HepG2 (cell line): Measurements from ENCODE around the gene NFE2L2. TPM values are rescaled to one million over a fixed set of nuclear protein-coding genes. Genes with fewer than 3 reads are reported as not detected.

Experiments
- CEBPG ChIP-seq: IDR thresholded peaks from 2 replicates; pipeline ENCODE4 v1.6.1; 2016
- GPBP1L1 ChIP-seq: sonication (generic); formaldehyde crosslinking; IDR thresholded peaks from 2 replicates; pipeline ENCODE4 v1.5.0; 2020; ENCODE audit warnings: mild to moderate bottlenecking, missing genetic modification reagents
- ISX ChIP-seq: sonication (generic); formaldehyde crosslinking; conservative IDR thresholded peaks from 2 replicates; pipeline ENCODE4 v1.5.0; 2020; ENCODE audit warnings: missing genetic modification reagents
- KAT7 ChIP-seq: IDR thresholded peaks from 2 replicates; pipeline ENCODE4 v1.6.1; 2018; ENCODE audit warnings: borderline replicate concordance, missing compliant biosample characterization
- RBAK ChIP-seq: sonication (generic); formaldehyde crosslinking; IDR thresholded peaks from 2 replicates; pipeline ENCODE4 v1.5.1; 2020; ENCODE audit warnings: mild to moderate bottlenecking, missing genetic modification reagents
- THAP7 ChIP-seq: sonication (generic); formaldehyde crosslinking; IDR thresholded peaks from 2 replicates; pipeline ENCODE4 v1.8.1; 2023; ENCODE audit warnings: mild to moderate bottlenecking, missing genetic modification reagents
- ZFP82 ChIP-seq: sonication (generic); formaldehyde crosslinking; IDR thresholded peaks from 2 replicates; pipeline ENCODE4 v1.5.1; 2020; ENCODE audit warnings: mild to moderate bottlenecking, missing genetic modification reagents, borderline replicate concordance
- ZNF629 ChIP-seq: sonication (generic); formaldehyde crosslinking; conservative IDR thresholded peaks from 2 replicates; pipeline ENCODE4 v1.5.0; 2020; ENCODE audit warnings: missing genetic modification reagents
- ZNF816 ChIP-seq: sonication (generic); formaldehyde crosslinking; IDR thresholded peaks from 2 replicates; pipeline ENCODE4 v1.8.0; 2022; ENCODE audit warnings: missing genetic modification reagents, mild to moderate bottlenecking, borderline replicate concordance
- polyA plus RNA-seq, 8 experiments: library from polyadenylated mRNA; depleted of rRNA in 3 of 8; stranded (reverse) in 7 of 8; unstranded in 1 of 8; fragments of >200 nt; fragmentation: Illumina TruSeq in 4 of 8; extraction: Trizol in 4 of 8; gene quantifications; 2 replicates each; pipeline versions ENCODE4 v1.2.1 to v1.2.3, GENCODE V29; 2011 to 2016; ENCODE audit warnings: low read depth in 4 of 8, missing spikeins in 1 of 8, mixed read lengths in 1 of 8; ENCODE audit not compliant: insufficient read depth in 1 of 8
- total RNA-seq, 5 experiments: library from RNA; depleted of rRNA; stranded (reverse); fragments of >200 nt; fragmentation: Illumina TruSeq; extraction: Trizol; gene quantifications; 2 replicates each; pipeline ENCODE4 v1.2.3, GENCODE V29; 2016; ENCODE audit warnings: low read depth in 1 of 5
- TF ChIP-seq, protein P1 (sequence below): sonication (generic); formaldehyde crosslinking; conservative IDR thresholded peaks from 2 replicates; pipeline ENCODE4 v1.5.0; 2020; ENCODE audit warnings: missing genetic modification reagents
- TF ChIP-seq, protein P2 (sequence below): sonication (generic); formaldehyde crosslinking; IDR thresholded peaks from 2 replicates; pipeline ENCODE4 v1.4.0; 2020; ENCODE audit warnings: missing genetic modification reagents
- TF ChIP-seq, protein P3 (sequence below): sonication (generic); formaldehyde crosslinking; IDR thresholded peaks from 2 replicates; pipeline ENCODE4 v1.4.0; 2020; ENCODE audit warnings: low read depth, missing genetic modification reagents
- TF ChIP-seq, protein P4 (sequence below): sonication (generic); formaldehyde crosslinking; IDR thresholded peaks from 2 replicates; pipeline ENCODE4 v1.8.1; 2023; ENCODE audit warnings: mild to moderate bottlenecking, missing genetic modification reagents

Gene NFE2L2
- total and polyA plus RNA-seq, 2 of the 13 experiments (the other 11 are each of a cell fraction or from before 2014, with no cell fraction given), result 84.6 to 215 TPM

DNA sequence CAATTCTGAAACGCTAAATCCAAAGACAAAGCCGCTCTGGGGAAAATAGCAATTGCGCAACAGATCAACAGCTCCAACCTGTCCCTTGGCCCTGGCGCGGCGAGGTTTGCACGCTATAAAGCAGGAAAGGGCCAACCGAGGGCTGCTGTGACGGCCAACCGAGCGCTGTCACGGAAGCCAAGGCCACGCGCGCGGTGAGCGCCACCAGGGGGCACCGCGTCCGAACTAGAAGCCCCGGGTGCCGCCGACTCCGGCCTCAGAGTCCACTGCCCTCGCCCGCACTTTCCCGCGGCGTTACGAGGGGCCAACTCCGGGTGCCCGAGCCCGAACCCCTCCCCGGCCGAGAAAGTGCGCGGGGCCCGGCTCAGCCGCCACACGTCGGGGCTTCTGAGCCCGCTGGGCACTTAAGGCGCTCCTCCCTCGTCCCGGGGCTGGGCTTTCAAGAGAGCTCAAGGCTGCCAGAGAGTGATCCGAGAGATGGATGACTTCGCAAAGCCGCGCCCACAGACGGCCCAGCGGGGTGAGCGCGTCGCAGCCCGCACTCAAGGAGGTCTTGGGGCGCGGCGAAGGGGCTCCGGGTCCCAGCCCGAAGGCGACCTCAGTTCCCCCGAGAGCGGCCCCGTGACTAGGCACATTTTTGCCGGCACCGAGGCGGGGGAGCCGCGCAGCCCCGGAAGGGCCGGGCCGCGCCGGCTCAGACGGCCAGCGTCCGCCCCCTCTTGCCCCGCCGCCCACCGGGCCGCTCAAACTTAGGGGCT lies 897 bp downstream of the NFE2L2 start (continued):
- TF ChIP-seq, protein P1, sequence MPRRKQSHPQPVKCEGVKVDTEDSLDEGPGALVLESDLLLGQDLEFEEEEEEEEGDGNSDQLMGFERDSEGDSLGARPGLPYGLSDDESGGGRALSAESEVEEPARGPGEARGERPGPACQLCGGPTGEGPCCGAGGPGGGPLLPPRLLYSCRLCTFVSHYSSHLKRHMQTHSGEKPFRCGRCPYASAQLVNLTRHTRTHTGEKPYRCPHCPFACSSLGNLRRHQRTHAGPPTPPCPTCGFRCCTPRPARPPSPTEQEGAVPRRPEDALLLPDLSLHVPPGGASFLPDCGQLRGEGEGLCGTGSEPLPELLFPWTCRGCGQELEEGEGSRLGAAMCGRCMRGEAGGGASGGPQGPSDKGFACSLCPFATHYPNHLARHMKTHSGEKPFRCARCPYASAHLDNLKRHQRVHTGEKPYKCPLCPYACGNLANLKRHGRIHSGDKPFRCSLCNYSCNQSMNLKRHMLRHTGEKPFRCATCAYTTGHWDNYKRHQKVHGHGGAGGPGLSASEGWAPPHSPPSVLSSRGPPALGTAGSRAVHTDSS, result no peak
- peak; percentile 73; the same call in 1 of the 2 replicates for TF ChIP-seq ZNF816 (CRISPR knock-in tag)
- peak; percentile 100 for TF ChIP-seq CEBPG (CRISPR knock-in tag)
- TF ChIP-seq, protein P2, sequence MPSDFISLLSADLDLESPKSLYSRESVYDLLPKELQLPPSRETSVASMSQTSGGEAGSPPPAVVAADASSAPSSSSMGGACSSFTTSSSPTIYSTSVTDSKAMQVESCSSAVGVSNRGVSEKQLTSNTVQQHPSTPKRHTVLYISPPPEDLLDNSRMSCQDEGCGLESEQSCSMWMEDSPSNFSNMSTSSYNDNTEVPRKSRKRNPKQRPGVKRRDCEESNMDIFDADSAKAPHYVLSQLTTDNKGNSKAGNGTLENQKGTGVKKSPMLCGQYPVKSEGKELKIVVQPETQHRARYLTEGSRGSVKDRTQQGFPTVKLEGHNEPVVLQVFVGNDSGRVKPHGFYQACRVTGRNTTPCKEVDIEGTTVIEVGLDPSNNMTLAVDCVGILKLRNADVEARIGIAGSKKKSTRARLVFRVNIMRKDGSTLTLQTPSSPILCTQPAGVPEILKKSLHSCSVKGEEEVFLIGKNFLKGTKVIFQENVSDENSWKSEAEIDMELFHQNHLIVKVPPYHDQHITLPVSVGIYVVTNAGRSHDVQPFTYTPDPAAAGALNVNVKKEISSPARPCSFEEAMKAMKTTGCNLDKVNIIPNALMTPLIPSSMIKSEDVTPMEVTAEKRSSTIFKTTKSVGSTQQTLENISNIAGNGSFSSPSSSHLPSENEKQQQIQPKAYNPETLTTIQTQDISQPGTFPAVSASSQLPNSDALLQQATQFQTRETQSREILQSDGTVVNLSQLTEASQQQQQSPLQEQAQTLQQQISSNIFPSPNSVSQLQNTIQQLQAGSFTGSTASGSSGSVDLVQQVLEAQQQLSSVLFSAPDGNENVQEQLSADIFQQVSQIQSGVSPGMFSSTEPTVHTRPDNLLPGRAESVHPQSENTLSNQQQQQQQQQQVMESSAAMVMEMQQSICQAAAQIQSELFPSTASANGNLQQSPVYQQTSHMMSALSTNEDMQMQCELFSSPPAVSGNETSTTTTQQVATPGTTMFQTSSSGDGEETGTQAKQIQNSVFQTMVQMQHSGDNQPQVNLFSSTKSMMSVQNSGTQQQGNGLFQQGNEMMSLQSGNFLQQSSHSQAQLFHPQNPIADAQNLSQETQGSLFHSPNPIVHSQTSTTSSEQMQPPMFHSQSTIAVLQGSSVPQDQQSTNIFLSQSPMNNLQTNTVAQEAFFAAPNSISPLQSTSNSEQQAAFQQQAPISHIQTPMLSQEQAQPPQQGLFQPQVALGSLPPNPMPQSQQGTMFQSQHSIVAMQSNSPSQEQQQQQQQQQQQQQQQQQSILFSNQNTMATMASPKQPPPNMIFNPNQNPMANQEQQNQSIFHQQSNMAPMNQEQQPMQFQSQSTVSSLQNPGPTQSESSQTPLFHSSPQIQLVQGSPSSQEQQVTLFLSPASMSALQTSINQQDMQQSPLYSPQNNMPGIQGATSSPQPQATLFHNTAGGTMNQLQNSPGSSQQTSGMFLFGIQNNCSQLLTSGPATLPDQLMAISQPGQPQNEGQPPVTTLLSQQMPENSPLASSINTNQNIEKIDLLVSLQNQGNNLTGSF (CRISPR knock-in tag), result peak; percentile 57; the same call in 1 of the 2 replicates
- TF ChIP-seq, protein P3, sequence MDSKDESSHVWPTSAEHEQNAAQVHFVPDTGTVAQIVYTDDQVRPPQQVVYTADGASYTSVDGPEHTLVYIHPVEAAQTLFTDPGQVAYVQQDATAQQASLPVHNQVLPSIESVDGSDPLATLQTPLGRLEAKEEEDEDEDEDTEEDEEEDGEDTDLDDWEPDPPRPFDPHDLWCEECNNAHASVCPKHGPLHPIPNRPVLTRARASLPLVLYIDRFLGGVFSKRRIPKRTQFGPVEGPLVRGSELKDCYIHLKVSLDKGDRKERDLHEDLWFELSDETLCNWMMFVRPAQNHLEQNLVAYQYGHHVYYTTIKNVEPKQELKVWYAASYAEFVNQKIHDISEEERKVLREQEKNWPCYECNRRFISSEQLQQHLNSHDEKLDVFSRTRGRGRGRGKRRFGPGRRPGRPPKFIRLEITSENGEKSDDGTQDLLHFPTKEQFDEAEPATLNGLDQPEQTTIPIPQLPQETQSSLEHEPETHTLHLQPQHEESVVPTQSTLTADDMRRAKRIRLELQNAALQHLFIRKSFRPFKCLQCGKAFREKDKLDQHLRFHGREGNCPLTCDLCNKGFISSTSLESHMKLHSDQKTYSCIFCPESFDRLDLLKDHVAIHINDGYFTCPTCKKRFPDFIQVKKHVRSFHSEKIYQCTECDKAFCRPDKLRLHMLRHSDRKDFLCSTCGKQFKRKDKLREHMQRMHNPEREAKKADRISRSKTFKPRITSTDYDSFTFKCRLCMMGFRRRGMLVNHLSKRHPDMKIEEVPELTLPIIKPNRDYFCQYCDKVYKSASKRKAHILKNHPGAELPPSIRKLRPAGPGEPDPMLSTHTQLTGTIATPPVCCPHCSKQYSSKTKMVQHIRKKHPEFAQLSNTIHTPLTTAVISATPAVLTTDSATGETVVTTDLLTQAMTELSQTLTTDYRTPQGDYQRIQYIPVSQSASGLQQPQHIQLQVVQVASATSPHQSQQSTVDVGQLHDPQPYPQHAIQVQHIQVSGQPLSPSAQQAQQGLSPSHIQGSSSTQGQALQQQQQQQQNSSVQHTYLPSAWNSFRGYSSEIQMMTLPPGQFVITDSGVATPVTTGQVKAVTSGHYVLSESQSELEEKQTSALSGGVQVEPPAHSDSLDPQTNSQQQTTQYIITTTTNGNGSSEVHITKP (CRISPR knock-in tag), result peak; percentile 88
- TF ChIP-seq ZFP82, result peak; percentile 92; the same call in 1 of the 2 replicates
- peak; percentile 100 for TF ChIP-seq KAT7 (CRISPR knock-in tag)
- TF ChIP-seq GPBP1L1 (CRISPR knock-in tag), result no peak
- TF ChIP-seq THAP7 (CRISPR knock-in tag), result peak; percentile 74; the same call in 1 of the 2 replicates
- peak; percentile 53 for TF ChIP-seq ZNF629 (CRISPR knock-in tag)
- TF ChIP-seq ISX (CRISPR knock-in tag), result no peak; the same call in 1 of the 2 replicates
- peak; percentile 45; the same call in 1 of the 2 replicates for TF ChIP-seq RBAK (CRISPR knock-in tag)
- TF ChIP-seq, protein P4, sequence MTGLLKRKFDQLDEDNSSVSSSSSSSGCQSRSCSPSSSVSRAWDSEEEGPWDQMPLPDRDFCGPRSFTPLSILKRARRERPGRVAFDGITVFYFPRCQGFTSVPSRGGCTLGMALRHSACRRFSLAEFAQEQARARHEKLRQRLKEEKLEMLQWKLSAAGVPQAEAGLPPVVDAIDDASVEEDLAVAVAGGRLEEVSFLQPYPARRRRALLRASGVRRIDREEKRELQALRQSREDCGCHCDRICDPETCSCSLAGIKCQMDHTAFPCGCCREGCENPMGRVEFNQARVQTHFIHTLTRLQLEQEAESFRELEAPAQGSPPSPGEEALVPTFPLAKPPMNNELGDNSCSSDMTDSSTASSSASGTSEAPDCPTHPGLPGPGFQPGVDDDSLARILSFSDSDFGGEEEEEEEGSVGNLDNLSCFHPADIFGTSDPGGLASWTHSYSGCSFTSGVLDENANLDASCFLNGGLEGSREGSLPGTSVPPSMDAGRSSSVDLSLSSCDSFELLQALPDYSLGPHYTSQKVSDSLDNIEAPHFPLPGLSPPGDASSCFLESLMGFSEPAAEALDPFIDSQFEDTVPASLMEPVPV (CRISPR knock-in tag), result peak; percentile 96
